Measurements from ENCODE around the gene ZNF557.

The ZNF557 gene

GRCh38 chr19:7076151-7076550 is 6.6 kb downstream of the ZNF557 start:
- DNase-seq, result no peak

- peak in 1 of 4 experiments; percentile 11 for DNase-seq
Measured at GRCh38 chr19:7078008-7078407, 8.5 kb downstream of the ZNF557 start.

- peak in 2 of 4 experiments; percentile 20 to 29 for DNase-seq
Measured at GRCh38 chr19:7083076-7083956, 13.8 kb downstream of the ZNF557 start.

- DNase-seq, result no peak
Measured at GRCh38 chr19:7088999-7089398, 19.5 kb downstream of the ZNF557 start.

- DNase-seq, result no peak
Measured at GRCh38 chr19:7098096-7098495, 28.6 kb downstream of the ZNF557 start.

- peak; percentile 95 to 97 (median 96) for DNase-seq
Measured at GRCh38 chr19:7098701-7099596, 29.4 kb downstream of the ZNF557 start.

GRCh38 chr19:7099597-7099921 is 30.1 kb downstream of the ZNF557 start:
- DNase-seq, result no peak

GRCh38 chr19:7101498-7102253 is 32.2 kb downstream of the ZNF557 start:
- DNase-seq, result no peak

GRCh38 chr19:7104747-7105447 is 35.4 kb downstream of the ZNF557 start:
- DNase-seq, result peak; percentile 81 to 91 (median 86)

- DNase-seq, result no peak
Measured at GRCh38 chr19:7106711-7107657, 37.5 kb downstream of the ZNF557 start.

GRCh38 chr19:7109678-7110289 is 40.3 kb downstream of the ZNF557 start:
- no peak for DNase-seq

GRCh38 chr19:7112675-7113074 is 43.2 kb downstream of the ZNF557 start:
- DNase-seq, result no peak

GRCh38 chr19:7113233-7113632 is 43.7 kb downstream of the ZNF557 start:
- DNase-seq, result no peak

GRCh38 chr19:7115721-7116120 is 46.2 kb downstream of the ZNF557 start:
- DNase-seq, result no peak

GRCh38 chr19:7117248-7117647 is 47.7 kb downstream of the ZNF557 start:
- DNase-seq, result no peak

- DNase-seq, result no peak
Measured at GRCh38 chr19:7119582-7119981, 50.1 kb downstream of the ZNF557 start.

GRCh38 chr19:7120499-7120898 is 51.0 kb downstream of the ZNF557 start:
- DNase-seq, result no peak

GRCh38 chr19:7122701-7123100 is 53.2 kb downstream of the ZNF557 start:
- DNase-seq, result no peak

GRCh38 chr19:7124782-7125181 is 55.3 kb downstream of the ZNF557 start:
- DNase-seq, result no peak

- no peak for DNase-seq
Measured at GRCh38 chr19:7125221-7125620, 55.7 kb downstream of the ZNF557 start.

GRCh38 chr19:7126132-7126531 is 56.6 kb downstream of the ZNF557 start:
- DNase-seq, result no peak
